HepG2 (cell line): Measurements from ENCODE around the gene SCP2. TPM values are rescaled to one million over a fixed set of nuclear protein-coding genes. Genes with fewer than 3 reads are reported as not detected.
A peak's percentile ranks its signal among the peaks of the same experiment; 100 is the strongest.

Source experiments
- AGO2 ChIP-seq: fragments of 200-400 bp; formaldehyde crosslinking; optimal IDR thresholded peaks from 2 replicates; pipeline ENCODE3; 2017; ENCODE audit warnings: mild to moderate bottlenecking, low read depth, low read length, moderate library complexity
- DR1 ChIP-seq: sonication (generic); formaldehyde crosslinking; IDR thresholded peaks from 2 replicates; pipeline ENCODE4 v1.8.0; 2021; ENCODE audit warnings: mild to moderate bottlenecking, missing genetic modification reagents, inconsistent platforms
- FIP1L1 ChIP-seq: fragments of 200-400 bp; formaldehyde crosslinking; IDR thresholded peaks from 2 replicates; pipeline ENCODE4 v1.6.1; 2018; ENCODE audit warnings: low read depth, mild to moderate bottlenecking, low read length, moderate library complexity, borderline replicate concordance; ENCODE audit not compliant: insufficient read depth
- FOSL1 ChIP-seq: sonication (generic); formaldehyde crosslinking; IDR thresholded peaks from 2 replicates; pipeline ENCODE4 v1.9.0; 2021; ENCODE audit warnings: missing genetic modification reagents, borderline replicate concordance
- FOXK2 ChIP-seq: fragments of 450-650 bp; IDR thresholded peaks from 2 replicates; pipeline ENCODE4 v1.6.1; 2016
- HOXA3 ChIP-seq: sonication (generic); formaldehyde crosslinking; IDR thresholded peaks from 2 replicates; pipeline ENCODE4 v1.5.0; 2020; ENCODE audit warnings: missing genetic modification reagents
- IRX3 ChIP-seq: sonication (generic); formaldehyde crosslinking; IDR thresholded peaks from 2 replicates; pipeline ENCODE4 v1.8.1; 2023; ENCODE audit warnings: mild to moderate bottlenecking, low read depth, missing genetic modification reagents, borderline replicate concordance
- MTA1 ChIP-seq: sonication (generic); formaldehyde crosslinking; IDR thresholded peaks from 2 replicates; pipeline ENCODE4 v1.4.0; 2020; ENCODE audit warnings: missing genetic modification reagents, mild to moderate bottlenecking, borderline replicate concordance
- NR0B2 ChIP-seq: sonication (generic); formaldehyde crosslinking; IDR thresholded peaks from 2 replicates; pipeline ENCODE4 v1.4.0; 2020; ENCODE audit warnings: mild to moderate bottlenecking, missing genetic modification reagents
- NR2F1 ChIP-seq, 2 experiments: fragments of 450-650 bp in 1 of 2; formaldehyde crosslinking in 1 of 2; IDR thresholded peaks; 2 replicates each; pipeline versions ENCODE4 v1.5.0 to v1.6.1; 2016 to 2020; ENCODE audit warnings: mild to moderate bottlenecking in 1 of 2, missing compliant biosample characterization in 1 of 2, missing genetic modification reagents in 1 of 2, moderate library complexity in 1 of 2
- REXO4 ChIP-seq: sonication (generic); formaldehyde crosslinking; IDR thresholded peaks from 2 replicates; pipeline ENCODE4 v1.8.0; 2022; ENCODE audit warnings: missing genetic modification reagents, mild to moderate bottlenecking, borderline replicate concordance
- RFX5 ChIP-seq: IDR thresholded peaks from 2 replicates; pipeline ENCODE4 v1.6.1; 2011; ENCODE audit warnings: low read depth, low read length, improper control_type of control experiment
- YEATS2 ChIP-seq: sonication (generic); formaldehyde crosslinking; IDR thresholded peaks from 2 replicates; pipeline ENCODE4 v1.4.0; 2020; ENCODE audit warnings: missing genetic modification reagents, borderline replicate concordance
- ZFX ChIP-seq: sonication (generic); formaldehyde crosslinking; IDR thresholded peaks from 2 replicates; pipeline ENCODE4 v1.4.0; 2020; ENCODE audit warnings: mild to moderate bottlenecking, low read depth, missing genetic modification reagents, moderate library complexity
- ZNF121 ChIP-seq: sonication (generic); formaldehyde crosslinking; IDR thresholded peaks from 2 replicates; pipeline ENCODE4 v1.5.0; 2020; ENCODE audit warnings: mild to moderate bottlenecking, missing genetic modification reagents
- ZNF207 ChIP-seq: fragments of 450-650 bp; IDR thresholded peaks from 2 replicates; pipeline ENCODE4 v1.6.1; 2016; ENCODE audit warnings: antibody characterized with exemption, borderline replicate concordance
- ZNF274 ChIP-seq: sonication (generic); formaldehyde crosslinking; IDR thresholded peaks from 2 replicates; pipeline ENCODE4 v1.5.1; 2020; ENCODE audit warnings: mild to moderate bottlenecking, missing genetic modification reagents
- ZNF383 ChIP-seq: sonication (generic); formaldehyde crosslinking; IDR thresholded peaks from 2 replicates; pipeline ENCODE4 v1.4.0; 2020; ENCODE audit warnings: missing genetic modification reagents, mild to moderate bottlenecking, borderline replicate concordance
- ZNF546 ChIP-seq: sonication (generic); formaldehyde crosslinking; conservative IDR thresholded peaks from 2 replicates; pipeline ENCODE4 v1.8.1; 2023; ENCODE audit warnings: mild to moderate bottlenecking, missing genetic modification reagents
- ZNF678 ChIP-seq: sonication (generic); formaldehyde crosslinking; IDR thresholded peaks from 2 replicates; pipeline ENCODE4 v1.4.0; 2020; ENCODE audit warnings: mild to moderate bottlenecking, missing genetic modification reagents
- polyA plus RNA-seq, 8 experiments: library from polyadenylated mRNA; depleted of rRNA in 3 of 8; stranded (reverse) in 7 of 8; unstranded in 1 of 8; fragments of >200 nt; fragmentation: Illumina TruSeq in 4 of 8; extraction: Trizol in 4 of 8; gene quantifications; 2 replicates each; pipeline versions ENCODE4 v1.2.1 to v1.2.3, GENCODE V29; 2011 to 2016; ENCODE audit warnings: low read depth in 4 of 8, missing spikeins in 1 of 8, mixed read lengths in 1 of 8; ENCODE audit not compliant: insufficient read depth in 1 of 8
- total RNA-seq, 5 experiments: library from RNA; depleted of rRNA; stranded (reverse); fragments of >200 nt; fragmentation: Illumina TruSeq; extraction: Trizol; gene quantifications; 2 replicates each; pipeline ENCODE4 v1.2.3, GENCODE V29; 2016; ENCODE audit warnings: low read depth in 1 of 5
- TF ChIP-seq, protein P1 (sequence below): sonication (generic); formaldehyde crosslinking; IDR thresholded peaks from 2 replicates; pipeline ENCODE4 v1.5.1; 2020; ENCODE audit warnings: mild to moderate bottlenecking, moderate library complexity, missing genetic modification reagents
- TF ChIP-seq, protein P2 (sequence below): sonication (generic); formaldehyde crosslinking; IDR thresholded peaks from 2 replicates; pipeline ENCODE4 v1.5.1; 2020; ENCODE audit warnings: missing genetic modification reagents, mild to moderate bottlenecking, borderline replicate concordance
- TF ChIP-seq, protein P3 (sequence below): sonication (generic); formaldehyde crosslinking; IDR thresholded peaks from 2 replicates; pipeline ENCODE4 v1.4.0; 2020; ENCODE audit warnings: mild to moderate bottlenecking, missing genetic modification reagents

Gene SCP2
- total and polyA plus RNA-seq, 2 of the 13 experiments (the other 11 are each of a cell fraction or from before 2014, with no cell fraction given): 59.0 to 133 TPM

- TF ChIP-seq, protein P1, sequence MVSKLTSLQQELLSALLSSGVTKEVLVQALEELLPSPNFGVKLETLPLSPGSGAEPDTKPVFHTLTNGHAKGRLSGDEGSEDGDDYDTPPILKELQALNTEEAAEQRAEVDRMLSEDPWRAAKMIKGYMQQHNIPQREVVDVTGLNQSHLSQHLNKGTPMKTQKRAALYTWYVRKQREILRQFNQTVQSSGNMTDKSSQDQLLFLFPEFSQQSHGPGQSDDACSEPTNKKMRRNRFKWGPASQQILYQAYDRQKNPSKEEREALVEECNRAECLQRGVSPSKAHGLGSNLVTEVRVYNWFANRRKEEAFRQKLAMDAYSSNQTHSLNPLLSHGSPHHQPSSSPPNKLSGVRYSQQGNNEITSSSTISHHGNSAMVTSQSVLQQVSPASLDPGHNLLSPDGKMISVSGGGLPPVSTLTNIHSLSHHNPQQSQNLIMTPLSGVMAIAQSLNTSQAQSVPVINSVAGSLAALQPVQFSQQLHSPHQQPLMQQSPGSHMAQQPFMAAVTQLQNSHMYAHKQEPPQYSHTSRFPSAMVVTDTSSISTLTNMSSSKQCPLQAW (CRISPR knock-in tag): peak; percentile 65
- TF ChIP-seq FOXK2: no peak
- TF ChIP-seq YEATS2 (CRISPR knock-in tag): no peak
- no peak for TF ChIP-seq IRX3 (CRISPR knock-in tag)
- no peak for TF ChIP-seq ZNF121 (CRISPR knock-in tag)
- TF ChIP-seq FOSL1 (CRISPR knock-in tag): no peak
- TF ChIP-seq REXO4: no peak
- TF ChIP-seq ZNF678 (CRISPR knock-in tag): no peak
- TF ChIP-seq ZNF207: no peak
- TF ChIP-seq, protein P2, sequence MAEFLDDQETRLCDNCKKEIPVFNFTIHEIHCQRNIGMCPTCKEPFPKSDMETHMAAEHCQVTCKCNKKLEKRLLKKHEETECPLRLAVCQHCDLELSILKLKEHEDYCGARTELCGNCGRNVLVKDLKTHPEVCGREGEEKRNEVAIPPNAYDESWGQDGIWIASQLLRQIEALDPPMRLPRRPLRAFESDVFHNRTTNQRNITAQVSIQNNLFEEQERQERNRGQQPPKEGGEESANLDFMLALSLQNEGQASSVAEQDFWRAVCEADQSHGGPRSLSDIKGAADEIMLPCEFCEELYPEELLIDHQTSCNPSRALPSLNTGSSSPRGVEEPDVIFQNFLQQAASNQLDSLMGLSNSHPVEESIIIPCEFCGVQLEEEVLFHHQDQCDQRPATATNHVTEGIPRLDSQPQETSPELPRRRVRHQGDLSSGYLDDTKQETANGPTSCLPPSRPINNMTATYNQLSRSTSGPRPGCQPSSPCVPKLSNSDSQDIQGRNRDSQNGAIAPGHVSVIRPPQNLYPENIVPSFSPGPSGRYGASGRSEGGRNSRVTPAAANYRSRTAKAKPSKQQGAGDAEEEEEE (CRISPR knock-in tag): no peak
- no peak for TF ChIP-seq ZNF274
- TF ChIP-seq DR1 (CRISPR knock-in tag): no peak
- TF ChIP-seq RFX5: no peak
- TF ChIP-seq, protein P3, sequence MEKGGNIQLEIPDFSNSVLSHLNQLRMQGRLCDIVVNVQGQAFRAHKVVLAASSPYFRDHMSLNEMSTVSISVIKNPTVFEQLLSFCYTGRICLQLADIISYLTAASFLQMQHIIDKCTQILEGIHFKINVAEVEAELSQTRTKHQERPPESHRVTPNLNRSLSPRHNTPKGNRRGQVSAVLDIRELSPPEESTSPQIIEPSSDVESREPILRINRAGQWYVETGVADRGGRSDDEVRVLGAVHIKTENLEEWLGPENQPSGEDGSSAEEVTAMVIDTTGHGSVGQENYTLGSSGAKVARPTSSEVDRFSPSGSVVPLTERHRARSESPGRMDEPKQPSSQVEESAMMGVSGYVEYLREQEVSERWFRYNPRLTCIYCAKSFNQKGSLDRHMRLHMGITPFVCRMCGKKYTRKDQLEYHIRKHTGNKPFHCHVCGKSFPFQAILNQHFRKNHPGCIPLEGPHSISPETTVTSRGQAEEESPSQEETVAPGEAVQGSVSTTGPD (CRISPR knock-in tag): peak; percentile 32; the same call in 1 of the 2 replicates
- TF ChIP-seq MTA1 (CRISPR knock-in tag): no peak
- TF ChIP-seq ZNF546 (CRISPR knock-in tag): no peak
- TF ChIP-seq ZFX (CRISPR knock-in tag): peak; percentile 51; the same call in 1 of the 2 replicates
- TF ChIP-seq HOXA3 (CRISPR knock-in tag): no peak
- TF ChIP-seq NR2F1 (CRISPR knock-in tag; IDR thresholded peaks at IDR 0.05): no peak
- TF ChIP-seq NR0B2 (CRISPR knock-in tag): no peak
- TF ChIP-seq AGO2: no peak
- no peak for TF ChIP-seq ZNF383 (CRISPR knock-in tag)
- no peak for TF ChIP-seq FIP1L1
These were observed 160.5 kb downstream of the SCP2 start (continued) for GRCh38 chr1:53087332-53088285.
